K562 treated with DMSO at 1 percent for 48 hours (cell line): ENCODE measurements around the gene CCDC88B. TPM values are rescaled to one million over a fixed set of nuclear protein-coding genes. Genes with fewer than 3 reads are reported as not detected.

Experiments
- total RNA-seq: library from RNA; unstranded; fragments of 300-600 nt; gene quantifications from 2 replicates; pipeline ENCODE4 v1.2.3, GENCODE V29; 2022; ENCODE audit warnings: low replicate concordance; ENCODE audit errors: extremely low read depth

Gene CCDC88B
- not detected in 2 replicates for total RNA-seq

DNA sequence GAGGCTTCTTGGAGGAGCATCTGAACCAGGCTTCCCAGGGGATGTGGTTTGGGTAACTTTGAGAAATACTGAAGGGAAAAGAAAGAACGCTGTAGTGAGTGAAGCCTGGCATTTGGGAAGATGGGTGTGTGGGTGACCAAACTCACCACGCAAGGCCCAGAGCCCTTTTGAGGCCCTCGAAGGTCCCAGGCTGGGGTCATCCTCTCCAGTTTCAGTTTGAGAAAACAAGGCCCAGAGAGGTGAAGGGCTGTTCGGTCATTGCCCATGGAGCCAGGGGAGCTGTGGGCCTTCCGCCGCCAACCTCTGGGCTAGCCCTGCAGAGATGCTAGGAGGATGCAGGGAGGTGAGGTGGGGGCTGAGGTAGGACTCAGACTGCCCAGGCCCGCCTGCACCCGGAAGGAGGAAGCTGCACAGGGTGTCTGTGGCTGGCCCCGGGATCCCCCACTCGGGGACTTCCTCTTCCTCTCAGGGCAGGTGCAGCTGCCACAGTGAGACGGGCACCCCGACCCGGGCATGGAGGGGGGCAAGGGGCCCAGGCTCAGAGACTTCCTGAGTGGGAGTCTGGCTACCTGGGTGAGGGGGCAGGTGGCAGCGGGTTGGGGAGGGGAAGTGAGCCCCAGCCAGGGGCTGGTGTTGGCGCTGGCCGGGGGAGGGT lies at the start of gene CCDC88B:
CCDC88B (plus strand) TSS at position 451 of the 655 bp plus-strand sequence; CDS start at position 514, 63 bp downstream.

DNA sequence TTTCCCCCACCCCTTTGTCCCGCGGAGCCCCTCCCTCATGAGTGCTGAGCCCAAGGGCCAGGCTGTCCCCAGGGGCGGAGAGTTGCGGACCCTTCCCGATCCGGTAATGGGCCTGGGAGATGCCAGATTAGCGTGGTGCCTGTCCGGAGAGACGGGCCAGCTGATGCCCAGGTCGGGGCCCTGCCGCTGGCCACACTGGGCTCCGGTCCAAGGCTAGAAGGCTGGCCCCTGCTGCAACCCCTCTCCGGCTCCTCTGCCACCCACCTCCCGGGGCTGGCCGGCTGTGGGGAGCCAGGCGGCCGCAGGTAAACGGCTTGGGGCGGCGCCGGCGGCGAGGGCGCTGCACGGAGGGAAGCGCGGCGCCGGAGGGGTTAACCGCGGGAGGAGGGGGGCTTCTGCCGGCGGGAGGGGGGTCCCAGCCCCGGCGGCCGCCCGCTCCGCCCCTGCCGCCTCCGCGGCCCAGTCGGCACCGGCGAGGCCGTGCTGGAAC lies 48.7 kb upstream of the CCDC88B start, which contains the start of gene KCNK4:
KCNK4 (plus strand) TSS at position 41 of the 490 bp plus-strand sequence. CDS start 1,717 bp downstream, outside the sequence.

GRCh38 chr11:64299847-64300648 lies 40.0 kb upstream of the CCDC88B start, which contains the start of gene CATSPERZ:
Gene CATSPERZ (plus strand): TSS chr11:64300358. CDS start chr11:64300411, 53 bp downstream.

GRCh38 chr11:64305075-64305690 lies 34.8 kb upstream of the CCDC88B start, which contains the start of gene ESRRA:
Gene ESRRA (plus strand): TSS chr11:64305524. CDS start chr11:64307180, 1,656 bp downstream.

DNA sequence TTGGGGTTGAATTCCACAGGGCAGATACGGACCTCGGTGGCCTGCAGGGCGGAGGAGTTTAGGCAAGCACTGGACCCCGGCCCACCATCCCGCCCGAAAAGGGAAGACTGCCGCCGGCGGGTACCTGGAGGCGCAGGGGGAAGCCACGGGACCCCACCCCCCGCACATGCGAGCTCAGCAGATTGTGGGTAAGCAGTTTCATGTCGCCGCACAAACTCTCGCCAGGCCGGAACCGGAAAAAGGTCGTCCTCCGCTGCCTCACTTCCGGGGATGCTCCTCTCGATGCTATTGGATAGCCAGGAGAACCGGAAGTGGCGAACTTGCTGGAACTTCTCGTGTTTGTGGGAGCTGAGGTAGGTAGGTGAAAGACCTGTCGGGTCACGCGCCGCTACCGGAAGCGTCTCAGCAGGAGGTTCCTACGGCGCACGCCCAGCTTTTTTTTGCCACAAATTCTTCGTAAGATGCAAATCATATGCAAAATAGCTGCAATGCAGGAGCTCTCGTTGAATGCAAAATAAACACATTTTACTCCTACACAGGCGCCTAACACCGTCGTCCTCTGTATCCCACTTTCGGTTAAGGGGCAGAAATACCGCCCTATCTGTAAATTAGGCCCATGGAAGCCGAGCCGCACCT lies 22.6 kb upstream of the CCDC88B start, which contains the start of gene TRMT112:
TRMT112 (minus strand) TSS at position 235 of the 636 bp plus-strand sequence; CDS start at position 202, 33 bp downstream.

DNA sequence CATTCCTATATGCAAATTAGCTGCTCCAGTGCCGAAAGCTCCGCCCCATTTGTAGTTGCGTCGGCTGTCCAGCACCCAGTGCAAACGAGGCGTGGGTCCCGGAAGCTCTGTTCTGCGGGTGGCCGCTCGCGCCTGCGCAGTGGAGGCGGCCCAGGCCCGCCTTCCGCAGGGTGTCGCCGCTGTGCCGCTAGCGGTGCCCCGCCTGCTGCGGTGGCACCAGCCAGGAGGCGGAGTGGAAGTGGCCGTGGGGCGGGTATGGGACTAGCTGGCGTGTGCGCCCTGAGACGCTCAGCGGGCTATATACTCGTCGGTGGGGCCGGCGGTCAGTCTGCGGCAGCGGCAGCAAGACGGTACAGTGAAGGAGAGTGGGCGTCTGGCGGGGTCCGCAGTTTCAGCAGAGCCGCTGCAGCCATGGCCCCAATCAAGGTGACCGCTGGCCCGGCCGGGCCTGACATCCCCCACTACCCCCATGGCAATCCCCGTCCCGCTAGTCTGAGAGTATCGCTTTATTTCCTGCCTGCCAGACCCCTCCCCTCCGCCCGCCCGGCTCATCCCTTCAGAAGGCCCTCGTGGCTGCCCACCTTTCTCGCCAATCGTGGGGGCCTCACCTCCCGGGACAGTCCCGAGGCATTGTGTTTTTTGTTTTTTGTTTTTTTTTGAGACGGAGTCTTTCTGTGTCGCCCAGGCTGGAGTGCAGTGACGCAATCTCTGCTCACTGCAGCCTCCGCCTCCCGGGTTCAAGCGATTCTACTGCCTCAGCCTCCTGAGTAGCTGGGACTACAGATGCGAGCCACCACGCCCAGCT lies 21.8 kb upstream of the CCDC88B start, which contains the start of gene PRDX5:
PRDX5 (plus strand) TSS at position 161 of the 805 bp plus-strand sequence; CDS start at position 256, 95 bp downstream.

GRCh38 chr11:64358907-64359711 lies 19.1 kb downstream of the CCDC88B start, which contains the start of gene RPS6KA4:
Gene RPS6KA4 (plus strand): TSS chr11:64359162. CDS start chr11:64359236, 74 bp downstream.

Other genes starting within 250 kb of the CCDC88B start
- not detected in 2 replicates for gene MACROD1, start 174.1 kb upstream of the CCDC88B start, total RNA-seq
- gene STIP1, start 154.0 kb upstream of the CCDC88B start, total RNA-seq = not detected in 2 replicates
- not detected in 2 replicates for gene FERMT3, start 133.5 kb upstream of the CCDC88B start, total RNA-seq
- not detected in 2 replicates for gene TRPT1, start 114.0 kb upstream of the CCDC88B start, total RNA-seq
- gene NUDT22, start 113.9 kb upstream of the CCDC88B start, total RNA-seq = not detected in 2 replicates
- not detected in 2 replicates for gene DNAJC4, start 109.7 kb upstream of the CCDC88B start, total RNA-seq
- gene VEGFB, start 105.6 kb upstream of the CCDC88B start, total RNA-seq = not detected in 2 replicates
- not detected in 2 replicates for gene FKBP2, start 99.1 kb upstream of the CCDC88B start, total RNA-seq
- gene PPP1R14B, start 93.3 kb upstream of the CCDC88B start, total RNA-seq = not detected in 2 replicates
- not detected in 2 replicates for gene PLCB3, start 88.7 kb upstream of the CCDC88B start, total RNA-seq
- gene BAD, start 55.5 kb upstream of the CCDC88B start, total RNA-seq = not detected in 2 replicates
- not detected in 2 replicates for gene GPR137, start 54.4 kb upstream of the CCDC88B start, total RNA-seq
- not detected in 2 replicates for gene KCNK4, start 48.9 kb upstream of the CCDC88B start, total RNA-seq
- not detected in 2 replicates for gene CATSPERZ, start 39.8 kb upstream of the CCDC88B start, total RNA-seq
- gene ESRRA, start 34.7 kb upstream of the CCDC88B start, total RNA-seq = 647 TPM in 1 of 2 replicates, not detected in the other
- 1,561 TPM in 1 of 2 replicates, not detected in the other for gene TRMT112, start 22.6 kb upstream of the CCDC88B start, total RNA-seq
- not detected in 2 replicates for gene PRDX5, start 22.1 kb upstream of the CCDC88B start, total RNA-seq
- not detected in 2 replicates for gene RPS6KA4, start 19.0 kb downstream of the CCDC88B start, total RNA-seq
- not detected in 2 replicates for gene SLC22A11, start 215.7 kb downstream of the CCDC88B start, total RNA-seq